GM23338 (cell line): ENCODE results near the gene UPF2. TPM values are rescaled to one million over a fixed set of nuclear protein-coding genes. Genes with fewer than 3 reads are reported as not detected.
A peak's percentile ranks its signal among the peaks of the same experiment; 100 is the strongest.

ENCODE experiments used
- ATAC-seq: fragments of 200-7000 bp; cut with Tn5 transposase; 3 replicates; pipeline ENCODE4 v1.9.1; 2020
- DNase-seq: peaks from one replicate; pipeline ENCODE4 v3.0.0-alpha.2; 2015; ENCODE audit warnings: low spot score
- H2AFZ ChIP-seq: fragments of 200-600 bp; sonication (generic); 2 replicates; pipeline ENCODE4 v1.8.0; 2016; ENCODE audit warnings: antibody characterized with exemption, mild to moderate bottlenecking, moderate library complexity
- H3F3A ChIP-seq: fragments of 200-600 bp; sonication (generic); replicated peaks from 2 replicates; pipeline ENCODE4 v1.8.0; 2017; ENCODE audit warnings: antibody characterized with exemption, mixed run types, low read depth
- H3K27ac ChIP-seq: fragments of 200-600 bp; sonication (generic); 2 replicates; pipeline ENCODE4 v1.6.1; 2016; ENCODE audit warnings: low read depth
- H3K27me3 ChIP-seq: fragments of 200-600 bp; sonication (generic); 2 replicates; pipeline ENCODE4 v1.8.0; 2016; ENCODE audit warnings: mild to moderate bottlenecking, mixed run types, moderate library complexity; ENCODE audit not compliant: insufficient read depth
- H3K36me3 ChIP-seq: fragments of 200-600 bp; sonication (generic); 2 replicates; pipeline ENCODE4 v1.8.0; 2016; ENCODE audit warnings: mild to moderate bottlenecking; ENCODE audit not compliant: insufficient read depth
- H3K4me1 ChIP-seq: fragments of 200-600 bp; sonication (generic); 2 replicates; pipeline ENCODE4 v1.8.0; 2016; ENCODE audit warnings: mild to moderate bottlenecking, moderate library complexity; ENCODE audit not compliant: insufficient read depth
- H3K4me2 ChIP-seq: fragments of 200-600 bp; sonication (generic); 2 replicates; pipeline ENCODE4 v1.7.1; 2017; ENCODE audit warnings: mixed run types
- H3K4me3 ChIP-seq: fragments of 200-600 bp; sonication (generic); 2 replicates; pipeline ENCODE4 v1.6.1; 2016; ENCODE audit warnings: mixed run types
- H3K79me2 ChIP-seq: fragments of 200-600 bp; sonication (generic); replicated peaks from 2 replicates; pipeline ENCODE4 v1.8.0; 2017; ENCODE audit warnings: mild to moderate bottlenecking; ENCODE audit not compliant: insufficient read depth
- H3K9me2 ChIP-seq: fragments of 200-600 bp; sonication (generic); 2 replicates; pipeline ENCODE4 v1.8.0; 2017; ENCODE audit not compliant: insufficient read depth
- H4K20me1 ChIP-seq: fragments of 200-600 bp; sonication (generic); replicated peaks from 2 replicates; pipeline ENCODE4 v1.8.0; 2017; ENCODE audit warnings: mild to moderate bottlenecking; ENCODE audit not compliant: insufficient read depth
- H3K27ac Mint-ChIP-seq: 2 replicates; pipeline ENCODE4 v1.8.0; 2020; ENCODE audit warnings: inconsistent platforms, mild to moderate bottlenecking, moderate library complexity, mixed read lengths
- H3K27me3 Mint-ChIP-seq: 3 replicates; pipeline ENCODE4 v1.8.0; 2022; ENCODE audit warnings: low read depth, mild to moderate bottlenecking, moderate library complexity, mixed read lengths, inconsistent platforms; ENCODE audit not compliant: insufficient read depth, poor library complexity
- H3K36me3 Mint-ChIP-seq: 3 replicates; pipeline ENCODE4 v1.8.0; 2021; ENCODE audit warnings: low read depth, mild to moderate bottlenecking, inconsistent platforms, moderate library complexity, mixed read lengths
- H3K4me1 Mint-ChIP-seq: 3 replicates; pipeline ENCODE4 v1.8.0; 2020; ENCODE audit warnings: mild to moderate bottlenecking, inconsistent platforms, mixed read lengths
- H3K4me3 Mint-ChIP-seq: 3 replicates; pipeline ENCODE4 v1.8.0; 2021; ENCODE audit warnings: moderate library complexity, mild to moderate bottlenecking, inconsistent platforms, mixed read lengths
- H3K9me3 Mint-ChIP-seq: 3 replicates; pipeline ENCODE4 v1.8.0; 2020; ENCODE audit warnings: moderate library complexity, mild to moderate bottlenecking, inconsistent platforms, mixed read lengths
- CREB1 ChIP-seq: fragments of 250-450 bp; sonication (Bioruptor Pico); IDR thresholded peaks from 2 replicates; pipeline ENCODE4 v1.5.0; 2020; ENCODE audit warnings: low read depth, mild to moderate bottlenecking, moderate library complexity
- EZH2 ChIP-seq: fragments of 200-600 bp; sonication (generic); IDR thresholded peaks from one replicate; pipeline ENCODE4 v1.8.0; 2017; ENCODE audit warnings: antibody characterized with exemption, mild to moderate bottlenecking, low read depth; ENCODE audit not compliant: unreplicated experiment
- EZH2phosphoT487 ChIP-seq: fragments of 200-600 bp; sonication (generic); IDR thresholded peaks from one replicate; pipeline ENCODE4 v1.8.1; 2018; ENCODE audit warnings: antibody characterized with exemption; ENCODE audit not compliant: unreplicated experiment
- JUNB ChIP-seq: IDR thresholded peaks from one replicate; pipeline ENCODE4 v1.6.1; 2016; ENCODE audit warnings: antibody characterized with exemption; ENCODE audit not compliant: unreplicated experiment
- NANOG ChIP-seq: IDR thresholded peaks from 2 replicates; pipeline ENCODE4 v1.6.1; 2016; ENCODE audit warnings: antibody characterized with exemption, borderline replicate concordance
- POLR2AphosphoS5 ChIP-seq: IDR thresholded peaks from 2 replicates; pipeline ENCODE4 v1.6.1; 2016; ENCODE audit warnings: antibody characterized with exemption, low read depth
- STAT1 ChIP-seq: IDR thresholded peaks from one replicate; pipeline ENCODE4 v1.6.1; 2016; ENCODE audit warnings: antibody characterized with exemption; ENCODE audit not compliant: unreplicated experiment
- ZNF114 ChIP-seq: fragments of 250-450 bp; sonication (Bioruptor Pico); IDR thresholded peaks from 2 replicates; pipeline ENCODE4 v1.5.0; 2020; ENCODE audit warnings: mild to moderate bottlenecking, moderate library complexity
- ZNF331 ChIP-seq: fragments of 250-450 bp; sonication (Bioruptor Pico); IDR thresholded peaks from 2 replicates; pipeline ENCODE4 v1.5.0; 2020; ENCODE audit warnings: low read depth, mild to moderate bottlenecking, moderate library complexity
- polyA plus RNA-seq: library from polyadenylated mRNA; unstranded; fragments of >200 nt; fragmentation: Nextera tagmentation; extraction: Ambion mirVana; gene quantifications from 2 replicates; pipeline ENCODE4 v1.2.1, GENCODE V29; 2016
- total RNA-seq: library from RNA; depleted of rRNA; stranded (reverse); fragments of >200 nt; shearing (Covaris generic); gene quantifications from 2 replicates; pipeline ENCODE4 v1.2.3, GENCODE V29; 2014
- TF ChIP-seq, protein P1 (sequence below): IDR thresholded peaks from one replicate; pipeline ENCODE4 v1.6.1; 2018; ENCODE audit warnings: antibody characterized with exemption; ENCODE audit not compliant: unreplicated experiment
- TF ChIP-seq, protein P2 (sequence below): fragments of 250-450 bp; sonication (Bioruptor Pico); IDR thresholded peaks from 2 replicates; pipeline ENCODE4 v1.5.0; 2020; ENCODE audit warnings: mild to moderate bottlenecking, moderate library complexity
- TF ChIP-seq, protein P3 (sequence below): IDR thresholded peaks from 2 replicates; pipeline ENCODE4 v1.6.1; 2016; ENCODE audit warnings: antibody characterized with exemption
- TF ChIP-seq, protein P4 (sequence below), 2 experiments: fragments of 200-600 bp in 1 of 2; sonication (generic) in 1 of 2; conservative IDR thresholded peaks; 2 replicates each; pipeline versions ENCODE4 v1.5.1 to v1.6.1; 2016 to 2017; ENCODE audit warnings: antibody characterized with exemption in 2 of 2, low read depth in 2 of 2, mild to moderate bottlenecking in 2 of 2, moderate library complexity in 1 of 2

UPF2 gene
- total and polyA plus RNA-seq, 2 experiments from 2014 or later, result 29.0 to 78.5 TPM

DNA sequence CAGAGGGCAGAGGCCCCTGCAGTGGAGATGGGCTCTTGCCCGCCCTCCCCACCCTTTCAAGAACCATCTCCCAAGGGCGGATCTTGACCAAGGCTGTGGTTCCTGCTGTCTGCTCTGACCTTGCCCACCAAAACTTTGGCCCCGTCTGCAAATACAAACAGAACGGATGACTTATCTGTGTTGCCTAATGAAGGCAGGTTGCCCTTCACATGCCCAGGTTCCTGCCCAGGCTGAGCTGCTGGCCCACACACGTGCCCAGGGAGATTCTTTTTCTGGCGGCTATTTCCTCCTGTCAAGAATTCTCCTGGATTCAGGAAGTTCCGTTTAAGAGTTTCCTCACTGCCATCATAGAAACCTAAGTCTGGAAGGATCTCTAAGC, 141.2 kb downstream of the UPF2 start:
- TF ChIP-seq NANOG (no peak), ZNF114 (CRISPR knock-in tag) (no peak), JUNB (no peak), EZH2 (no peak), EZH2phosphoT487 (no peak), CREB1 (CRISPR knock-in tag) (no peak), STAT1 (no peak), ZNF331 (no peak), POLR2AphosphoS5 (no peak)
- TF ChIP-seq, protein P1, sequence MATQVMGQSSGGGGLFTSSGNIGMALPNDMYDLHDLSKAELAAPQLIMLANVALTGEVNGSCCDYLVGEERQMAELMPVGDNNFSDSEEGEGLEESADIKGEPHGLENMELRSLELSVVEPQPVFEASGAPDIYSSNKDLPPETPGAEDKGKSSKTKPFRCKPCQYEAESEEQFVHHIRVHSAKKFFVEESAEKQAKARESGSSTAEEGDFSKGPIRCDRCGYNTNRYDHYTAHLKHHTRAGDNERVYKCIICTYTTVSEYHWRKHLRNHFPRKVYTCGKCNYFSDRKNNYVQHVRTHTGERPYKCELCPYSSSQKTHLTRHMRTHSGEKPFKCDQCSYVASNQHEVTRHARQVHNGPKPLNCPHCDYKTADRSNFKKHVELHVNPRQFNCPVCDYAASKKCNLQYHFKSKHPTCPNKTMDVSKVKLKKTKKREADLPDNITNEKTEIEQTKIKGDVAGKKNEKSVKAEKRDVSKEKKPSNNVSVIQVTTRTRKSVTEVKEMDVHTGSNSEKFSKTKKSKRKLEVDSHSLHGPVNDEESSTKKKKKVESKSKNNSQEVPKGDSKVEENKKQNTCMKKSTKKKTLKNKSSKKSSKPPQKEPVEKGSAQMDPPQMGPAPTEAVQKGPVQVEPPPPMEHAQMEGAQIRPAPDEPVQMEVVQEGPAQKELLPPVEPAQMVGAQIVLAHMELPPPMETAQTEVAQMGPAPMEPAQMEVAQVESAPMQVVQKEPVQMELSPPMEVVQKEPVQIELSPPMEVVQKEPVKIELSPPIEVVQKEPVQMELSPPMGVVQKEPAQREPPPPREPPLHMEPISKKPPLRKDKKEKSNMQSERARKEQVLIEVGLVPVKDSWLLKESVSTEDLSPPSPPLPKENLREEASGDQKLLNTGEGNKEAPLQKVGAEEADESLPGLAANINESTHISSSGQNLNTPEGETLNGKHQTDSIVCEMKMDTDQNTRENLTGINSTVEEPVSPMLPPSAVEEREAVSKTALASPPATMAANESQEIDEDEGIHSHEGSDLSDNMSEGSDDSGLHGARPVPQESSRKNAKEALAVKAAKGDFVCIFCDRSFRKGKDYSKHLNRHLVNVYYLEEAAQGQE, result no peak
- TF ChIP-seq, protein P2, sequence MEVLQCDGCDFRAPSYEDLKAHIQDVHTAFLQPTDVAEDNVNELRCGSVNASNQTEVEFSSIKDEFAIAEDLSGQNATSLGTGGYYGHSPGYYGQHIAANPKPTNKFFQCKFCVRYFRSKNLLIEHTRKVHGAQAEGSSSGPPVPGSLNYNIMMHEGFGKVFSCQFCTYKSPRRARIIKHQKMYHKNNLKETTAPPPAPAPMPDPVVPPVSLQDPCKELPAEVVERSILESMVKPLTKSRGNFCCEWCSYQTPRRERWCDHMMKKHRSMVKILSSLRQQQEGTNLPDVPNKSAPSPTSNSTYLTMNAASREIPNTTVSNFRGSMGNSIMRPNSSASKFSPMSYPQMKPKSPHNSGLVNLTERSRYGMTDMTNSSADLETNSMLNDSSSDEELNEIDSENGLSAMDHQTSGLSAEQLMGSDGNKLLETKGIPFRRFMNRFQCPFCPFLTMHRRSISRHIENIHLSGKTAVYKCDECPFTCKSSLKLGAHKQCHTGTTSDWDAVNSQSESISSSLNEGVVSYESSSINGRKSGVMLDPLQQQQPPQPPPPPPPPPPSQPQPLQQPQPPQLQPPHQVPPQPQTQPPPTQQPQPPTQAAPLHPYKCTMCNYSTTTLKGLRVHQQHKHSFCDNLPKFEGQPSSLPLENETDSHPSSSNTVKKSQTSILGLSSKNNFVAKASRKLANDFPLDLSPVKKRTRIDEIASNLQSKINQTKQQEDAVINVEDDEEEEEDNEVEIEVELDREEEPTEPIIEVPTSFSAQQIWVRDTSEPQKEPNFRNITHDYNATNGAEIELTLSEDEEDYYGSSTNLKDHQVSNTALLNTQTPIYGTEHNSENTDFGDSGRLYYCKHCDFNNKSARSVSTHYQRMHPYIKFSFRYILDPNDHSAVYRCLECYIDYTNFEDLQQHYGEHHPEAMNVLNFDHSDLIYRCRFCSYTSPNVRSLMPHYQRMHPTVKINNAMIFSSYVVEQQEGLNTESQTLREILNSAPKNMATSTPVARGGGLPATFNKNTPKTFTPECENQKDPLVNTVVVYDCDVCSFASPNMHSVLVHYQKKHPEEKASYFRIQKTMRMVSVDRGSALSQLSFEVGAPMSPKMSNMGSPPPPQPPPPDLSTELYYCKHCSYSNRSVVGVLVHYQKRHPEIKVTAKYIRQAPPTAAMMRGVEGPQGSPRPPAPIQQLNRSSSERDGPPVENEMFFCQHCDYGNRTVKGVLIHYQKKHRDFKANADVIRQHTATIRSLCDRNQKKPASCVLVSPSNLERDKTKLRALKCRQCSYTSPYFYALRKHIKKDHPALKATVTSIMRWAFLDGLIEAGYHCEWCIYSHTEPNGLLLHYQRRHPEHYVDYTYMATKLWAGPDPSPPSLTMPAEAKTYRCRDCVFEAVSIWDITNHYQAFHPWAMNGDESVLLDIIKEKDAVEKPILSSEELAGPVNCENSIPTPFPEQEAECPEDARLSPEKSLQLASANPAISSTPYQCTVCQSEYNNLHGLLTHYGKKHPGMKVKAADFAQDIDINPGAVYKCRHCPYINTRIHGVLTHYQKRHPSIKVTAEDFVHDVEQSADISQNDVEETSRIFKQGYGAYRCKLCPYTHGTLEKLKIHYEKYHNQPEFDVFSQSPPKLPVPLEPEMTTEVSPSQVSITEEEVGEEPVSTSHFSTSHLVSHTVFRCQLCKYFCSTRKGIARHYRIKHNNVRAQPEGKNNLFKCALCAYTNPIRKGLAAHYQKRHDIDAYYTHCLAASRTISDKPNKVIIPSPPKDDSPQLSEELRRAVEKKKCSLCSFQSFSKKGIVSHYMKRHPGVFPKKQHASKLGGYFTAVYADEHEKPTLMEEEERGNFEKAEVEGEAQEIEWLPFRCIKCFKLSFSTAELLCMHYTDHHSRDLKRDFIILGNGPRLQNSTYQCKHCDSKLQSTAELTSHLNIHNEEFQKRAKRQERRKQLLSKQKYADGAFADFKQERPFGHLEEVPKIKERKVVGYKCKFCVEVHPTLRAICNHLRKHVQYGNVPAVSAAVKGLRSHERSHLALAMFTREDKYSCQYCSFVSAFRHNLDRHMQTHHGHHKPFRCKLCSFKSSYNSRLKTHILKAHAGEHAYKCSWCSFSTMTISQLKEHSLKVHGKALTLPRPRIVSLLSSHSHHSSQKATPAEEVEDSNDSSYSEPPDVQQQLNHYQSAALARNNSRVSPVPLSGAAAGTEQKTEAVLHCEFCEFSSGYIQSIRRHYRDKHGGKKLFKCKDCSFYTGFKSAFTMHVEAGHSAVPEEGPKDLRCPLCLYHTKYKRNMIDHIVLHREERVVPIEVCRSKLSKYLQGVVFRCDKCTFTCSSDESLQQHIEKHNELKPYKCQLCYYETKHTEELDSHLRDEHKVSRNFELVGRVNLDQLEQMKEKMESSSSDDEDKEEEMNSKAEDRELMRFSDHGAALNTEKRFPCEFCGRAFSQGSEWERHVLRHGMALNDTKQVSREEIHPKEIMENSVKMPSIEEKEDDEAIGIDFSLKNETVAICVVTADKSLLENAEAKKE (CRISPR knock-in tag), result no peak
- TF ChIP-seq, protein P3, sequence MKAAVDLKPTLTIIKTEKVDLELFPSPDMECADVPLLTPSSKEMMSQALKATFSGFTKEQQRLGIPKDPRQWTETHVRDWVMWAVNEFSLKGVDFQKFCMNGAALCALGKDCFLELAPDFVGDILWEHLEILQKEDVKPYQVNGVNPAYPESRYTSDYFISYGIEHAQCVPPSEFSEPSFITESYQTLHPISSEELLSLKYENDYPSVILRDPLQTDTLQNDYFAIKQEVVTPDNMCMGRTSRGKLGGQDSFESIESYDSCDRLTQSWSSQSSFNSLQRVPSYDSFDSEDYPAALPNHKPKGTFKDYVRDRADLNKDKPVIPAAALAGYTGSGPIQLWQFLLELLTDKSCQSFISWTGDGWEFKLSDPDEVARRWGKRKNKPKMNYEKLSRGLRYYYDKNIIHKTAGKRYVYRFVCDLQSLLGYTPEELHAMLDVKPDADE, result no peak
- TF ChIP-seq, protein P4, sequence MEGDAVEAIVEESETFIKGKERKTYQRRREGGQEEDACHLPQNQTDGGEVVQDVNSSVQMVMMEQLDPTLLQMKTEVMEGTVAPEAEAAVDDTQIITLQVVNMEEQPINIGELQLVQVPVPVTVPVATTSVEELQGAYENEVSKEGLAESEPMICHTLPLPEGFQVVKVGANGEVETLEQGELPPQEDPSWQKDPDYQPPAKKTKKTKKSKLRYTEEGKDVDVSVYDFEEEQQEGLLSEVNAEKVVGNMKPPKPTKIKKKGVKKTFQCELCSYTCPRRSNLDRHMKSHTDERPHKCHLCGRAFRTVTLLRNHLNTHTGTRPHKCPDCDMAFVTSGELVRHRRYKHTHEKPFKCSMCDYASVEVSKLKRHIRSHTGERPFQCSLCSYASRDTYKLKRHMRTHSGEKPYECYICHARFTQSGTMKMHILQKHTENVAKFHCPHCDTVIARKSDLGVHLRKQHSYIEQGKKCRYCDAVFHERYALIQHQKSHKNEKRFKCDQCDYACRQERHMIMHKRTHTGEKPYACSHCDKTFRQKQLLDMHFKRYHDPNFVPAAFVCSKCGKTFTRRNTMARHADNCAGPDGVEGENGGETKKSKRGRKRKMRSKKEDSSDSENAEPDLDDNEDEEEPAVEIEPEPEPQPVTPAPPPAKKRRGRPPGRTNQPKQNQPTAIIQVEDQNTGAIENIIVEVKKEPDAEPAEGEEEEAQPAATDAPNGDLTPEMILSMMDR (conservative IDR thresholded peaks at IDR 0.05; ENCODE audit: low read depth in 2 of 2), result no peak
- DNase-seq, result no peak
- no peak overlapping the region for H3K4me2 ChIP-seq

More for the DNA sequence above, 141.2 kb downstream of the UPF2 start:
- Mint-ChIP-seq H3K9me3 (no peaks in the 10 kb centered on the region), H3K27me3 (peaks cover 12% of the 10 kb centered on the region), H3K4me1 (peaks cover 12% of the 10 kb centered on the region), H3K27ac (no peak overlapping the region), H3K4me3 (no peak overlapping the region), H3K36me3 (no peaks in the 10 kb centered on the region)
- H3K9me2 ChIP-seq, result no peaks in the 10 kb centered on the region
- H4K20me1 ChIP-seq, result no peaks in the 10 kb centered on the region
- no peaks in the 10 kb centered on the region for H3K79me2 ChIP-seq
- no peaks in the 10 kb centered on the region for H3F3A ChIP-seq
- no peak overlapping the region for H3K4me3 ChIP-seq
- H3K27me3 ChIP-seq, result no peaks in the 10 kb centered on the region
- 0 out of 2 replicates have a peak, but pooled peaks cover 4% of the 10 kb centered on the region for H3K4me1 ChIP-seq
- no peak overlapping the region for H3K27ac ChIP-seq
- H3K36me3 ChIP-seq, result no peaks in the 10 kb centered on the region
- peak overlapping the region; percentile 80; the same call in 1 of the 2 replicates for H2AFZ ChIP-seq
- ATAC-seq, result no peak
